Upper lobe of left lung (tissue), 6 donors: ENCODE results near the gene BANF2. TPM values are rescaled to one million over a fixed set of nuclear protein-coding genes. Genes with fewer than 3 reads are reported as not detected.

Experiments
- ATAC-seq, 2 donors: fragments of 200-7000 bp; cut with Tn5 transposase; one replicate each; pipeline ENCODE4 v1.9.1; 2022; ENCODE audit warnings: mild to moderate bottlenecking in 2 of 2, moderate library complexity in 2 of 2; ENCODE audit not compliant: low FRiP score in 2 of 2
- DNase-seq, 2 donors: peaks; one replicate each; pipeline ENCODE4 v3.0.0-alpha.2; 2019 to 2020
- H3K27ac ChIP-seq, 4 donors: fragments of 200-600 bp; sonication (generic); one replicate each; pipeline ENCODE4 v1.5.1; 2016 to 2019
- H3K27me3 ChIP-seq, 4 donors: fragments of 200-600 bp; sonication (generic); one replicate each; pipeline ENCODE4 v1.5.1; 2017 to 2019
- H3K36me3 ChIP-seq, 4 donors: fragments of 200-600 bp; sonication (generic); one replicate each; pipeline ENCODE4 v1.5.1; 2016 to 2019
- H3K4me1 ChIP-seq, 4 donors: fragments of 200-600 bp; sonication (generic); one replicate each; pipeline ENCODE4 v1.5.1; 2018 to 2019
- H3K4me3 ChIP-seq, 4 donors: fragments of 200-600 bp; sonication (generic); one replicate each; pipeline ENCODE4 v1.5.1; 2017 to 2019; ENCODE audit warnings: mild to moderate bottlenecking in 2 of 4, moderate library complexity in 1 of 4
- H3K9me3 ChIP-seq, 4 donors: fragments of 200-600 bp; sonication (generic); one replicate each; pipeline ENCODE4 v1.5.1; 2018 to 2019
- EP300 ChIP-seq, 4 donors: sonication (generic); formaldehyde crosslinking; IDR thresholded peaks; one replicate each; pipeline ENCODE4 v1.5.1; 2017; ENCODE audit warnings: antibody characterized with exemption in 4 of 4, control low read depth in 2 of 4
- POLR2A ChIP-seq, 4 donors: fragments of 450-650 bp; IDR thresholded peaks; one replicate each; pipeline ENCODE4 v1.5.1; 2016 to 2017; ENCODE audit warnings: antibody characterized with exemption in 4 of 4, mild to moderate bottlenecking in 2 of 4
- POLR2AphosphoS5 ChIP-seq, 2 donors: sonication (generic); formaldehyde crosslinking; IDR thresholded peaks; one replicate each; pipeline ENCODE4 v1.5.1; 2017; ENCODE audit warnings: antibody characterized with exemption in 2 of 2
- WGBS, 2 donors: methylation state at CpG; one replicate each; pipeline ENCODE4 v1.1.5; 2017 to 2018; 5-methylcytosine and 5-hydroxymethylcytosine counted together
- total RNA-seq, 6 donors: library from RNA; depleted of rRNA in 4 of 6; stranded (reverse); fragments of >200 nt in 4 of 6; gene quantifications; one replicate each; pipeline versions ENCODE4 v1.1.0 to v1.2.1, GENCODE V29; 2016 to 2021
- TF ChIP-seq, protein P1 (sequence below), 6 experiments: fragments of 450-650 bp in 4 of 6; fragments of 200-600 bp in 2 of 6; sonication (generic) in 2 of 6; IDR thresholded peaks; one replicate each; pipeline ENCODE4 v1.5.1; 2016 to 2019; ENCODE audit warnings: antibody characterized with exemption in 6 of 6
- donor health status: DM: no; HTN: no; CAD: no; lungs with moderate emphysema.
- donor health status: DM: no; HTN: yes; CAD: no; lungs with severe emphysema.

Gene BANF2
- total RNA-seq, 6 donors from 2014 or later = not detected

DNA sequence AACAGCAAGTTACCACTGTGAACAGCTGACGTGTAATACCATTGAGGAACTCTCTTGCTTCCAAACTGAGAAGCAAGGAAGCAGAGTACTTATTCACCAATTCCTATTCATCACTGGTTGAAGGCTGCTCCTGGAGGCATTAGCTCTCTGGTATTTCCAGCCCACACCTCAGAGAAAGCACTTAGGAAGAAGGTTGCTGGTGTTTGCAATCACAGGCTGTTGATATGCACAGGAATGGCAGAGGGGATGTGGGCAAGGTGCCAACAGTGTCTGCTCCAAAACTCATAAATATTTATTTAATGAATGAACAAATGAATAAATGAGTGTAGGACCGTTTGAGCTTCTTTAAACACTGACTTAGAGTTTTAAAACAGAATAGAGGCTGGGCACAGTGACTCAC, 10.8 kb upstream of the BANF2 start:
- no peaks in the 10 kb centered on the region for H3K27me3 ChIP-seq
- H3K4me3 ChIP-seq = no peak overlapping the region
- 29 to 34% methylated on average over 2 of the region's 2 CpGs for WGBS, 2 donors
- no peaks in the 10 kb centered on the region for H3K9me3 ChIP-seq
- peaks cover 0 to 4% (median 1%) of the 10 kb centered on the region in 4 donors for H3K4me1 ChIP-seq
- H3K36me3 ChIP-seq = no peaks in the 10 kb centered on the region
- DNase-seq = no peak
- no peak overlapping the region for H3K27ac ChIP-seq
- no peak for ATAC-seq
- TF ChIP-seq POLR2A (IDR thresholded peaks at IDR 0.05) = no peak
- no peak for TF ChIP-seq POLR2AphosphoS5 (IDR thresholded peaks at IDR 0.05)
- TF ChIP-seq, protein P1, sequence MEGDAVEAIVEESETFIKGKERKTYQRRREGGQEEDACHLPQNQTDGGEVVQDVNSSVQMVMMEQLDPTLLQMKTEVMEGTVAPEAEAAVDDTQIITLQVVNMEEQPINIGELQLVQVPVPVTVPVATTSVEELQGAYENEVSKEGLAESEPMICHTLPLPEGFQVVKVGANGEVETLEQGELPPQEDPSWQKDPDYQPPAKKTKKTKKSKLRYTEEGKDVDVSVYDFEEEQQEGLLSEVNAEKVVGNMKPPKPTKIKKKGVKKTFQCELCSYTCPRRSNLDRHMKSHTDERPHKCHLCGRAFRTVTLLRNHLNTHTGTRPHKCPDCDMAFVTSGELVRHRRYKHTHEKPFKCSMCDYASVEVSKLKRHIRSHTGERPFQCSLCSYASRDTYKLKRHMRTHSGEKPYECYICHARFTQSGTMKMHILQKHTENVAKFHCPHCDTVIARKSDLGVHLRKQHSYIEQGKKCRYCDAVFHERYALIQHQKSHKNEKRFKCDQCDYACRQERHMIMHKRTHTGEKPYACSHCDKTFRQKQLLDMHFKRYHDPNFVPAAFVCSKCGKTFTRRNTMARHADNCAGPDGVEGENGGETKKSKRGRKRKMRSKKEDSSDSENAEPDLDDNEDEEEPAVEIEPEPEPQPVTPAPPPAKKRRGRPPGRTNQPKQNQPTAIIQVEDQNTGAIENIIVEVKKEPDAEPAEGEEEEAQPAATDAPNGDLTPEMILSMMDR (IDR thresholded peaks at IDR 0.05) = no peak
- no peak for TF ChIP-seq EP300 (IDR thresholded peaks at IDR 0.05)

DNA sequence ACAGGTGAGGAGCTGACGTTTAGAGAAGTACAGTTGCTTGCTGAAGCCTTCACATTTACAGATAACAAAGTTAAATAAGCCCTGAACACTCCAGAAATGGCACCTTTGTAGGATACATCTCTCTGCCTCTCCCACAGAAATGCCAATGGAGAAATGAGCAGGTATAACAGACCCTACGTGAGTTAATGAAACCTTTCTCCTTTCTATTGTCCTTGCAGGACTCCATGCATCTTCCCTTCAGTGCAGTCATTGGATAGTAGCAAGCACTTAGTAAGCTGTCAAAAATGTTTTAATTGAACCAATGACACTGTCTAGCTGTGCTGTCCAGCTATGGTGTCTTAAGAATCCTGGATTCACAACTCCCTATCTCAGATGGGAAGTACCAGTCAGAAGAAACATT, 9.6 kb upstream of the BANF2 start:
- H3K36me3 ChIP-seq = no peaks in the 10 kb centered on the region
- no peaks in the 10 kb centered on the region for H3K4me1 ChIP-seq
- no peak for TF ChIP-seq EP300 (IDR thresholded peaks at IDR 0.05)
- TF ChIP-seq, protein P1 (IDR thresholded peaks at IDR 0.05) = no peak
- no peak for TF ChIP-seq POLR2A (IDR thresholded peaks at IDR 0.05)
- TF ChIP-seq POLR2AphosphoS5 (IDR thresholded peaks at IDR 0.05) = no peak
- no peaks in the 10 kb centered on the region for H3K9me3 ChIP-seq
- ATAC-seq (no peak), DNase-seq (no peak)
- H3K4me3 ChIP-seq = no peak overlapping the region
- no peak overlapping the region for H3K27ac ChIP-seq
- WGBS, 2 donors = 77 to 81% methylated on average over 2 of the region's 2 CpGs
- H3K27me3 ChIP-seq = no peaks in the 10 kb centered on the region

DNA sequence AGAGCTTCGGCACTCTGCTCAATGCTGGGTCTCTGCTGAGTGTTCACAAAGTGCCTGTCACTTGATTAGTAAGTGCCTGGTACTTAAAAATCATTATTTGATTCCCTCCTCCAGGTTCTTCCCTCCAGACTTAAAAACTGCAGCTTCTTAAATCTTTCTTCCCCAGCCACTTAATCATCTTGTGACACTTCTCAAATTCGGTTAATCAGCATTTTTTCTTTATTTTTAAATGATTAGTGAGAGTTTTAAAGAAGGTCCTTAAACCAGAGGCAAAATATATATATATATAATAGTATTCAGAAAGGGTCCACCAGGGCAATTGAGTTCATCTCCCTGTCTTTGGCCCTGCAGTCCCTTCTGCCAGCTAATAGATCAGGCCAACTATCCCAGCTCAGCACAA, 8.0 kb upstream of the BANF2 start:
- Histone ChIP-seq H3K27ac (no peak overlapping the region), H3K4me1 (no peaks in the 10 kb centered on the region), H3K4me3 (no peak overlapping the region), H3K27me3 (no peaks in the 10 kb centered on the region), H3K9me3 (no peaks in the 10 kb centered on the region), H3K36me3 (no peaks in the 10 kb centered on the region)
- 47 to 57% methylated on average over 2 of the region's 2 CpGs for WGBS, 2 donors
- DNase-seq (no peak), ATAC-seq (no peak)
- TF ChIP-seq EP300 (IDR thresholded peaks at IDR 0.05) = no peak
- no peak for TF ChIP-seq POLR2AphosphoS5 (IDR thresholded peaks at IDR 0.05)
- no peak for TF ChIP-seq POLR2A (IDR thresholded peaks at IDR 0.05)
- TF ChIP-seq, protein P1 (IDR thresholded peaks at IDR 0.05) = no peak

DNA sequence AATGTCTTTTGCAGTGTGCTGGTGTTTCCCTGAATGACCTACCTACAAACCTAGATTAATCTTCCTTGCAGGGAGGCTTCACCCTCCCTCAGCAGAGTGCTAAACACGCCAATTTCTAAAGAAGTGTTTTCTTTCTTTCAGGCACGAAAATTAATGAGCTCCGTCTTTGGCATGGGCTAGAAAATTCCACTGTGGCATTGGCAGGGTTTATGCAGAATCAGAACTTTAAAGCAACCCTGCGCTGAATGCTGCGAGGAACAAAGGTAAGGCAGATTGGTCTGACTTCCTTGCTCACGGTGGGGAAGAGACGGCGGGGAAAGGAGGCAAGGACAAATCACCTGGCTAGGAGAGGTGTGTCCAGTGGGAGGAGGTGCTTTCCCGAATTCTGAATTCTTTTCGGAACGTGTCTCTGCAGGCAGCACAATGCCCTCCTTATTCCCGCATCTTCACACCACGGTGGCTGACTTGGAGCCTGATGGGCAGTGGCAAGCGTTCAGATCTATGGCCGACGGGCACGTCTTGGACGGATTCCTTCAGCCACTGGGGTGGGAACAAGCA, 6.2 kb upstream of the BANF2 start:
- Histone ChIP-seq H3K27me3 (no peaks in the 10 kb centered on the region), H3K9me3 (no peaks in the 10 kb centered on the region), H3K4me1 (no peaks in the 10 kb centered on the region), H3K27ac (no peak overlapping the region), H3K4me3 (no peak overlapping the region), H3K36me3 (no peaks in the 10 kb centered on the region)
- ATAC-seq = no peak
- DNase-seq = no peak
- WGBS, 2 donors = 82 to 86% methylated on average over 15 to 18 of the region's 18 CpGs
- TF ChIP-seq POLR2AphosphoS5 (IDR thresholded peaks at IDR 0.05) (no peak), POLR2A (IDR thresholded peaks at IDR 0.05) (no peak), EP300 (IDR thresholded peaks at IDR 0.05) (no peak)
- TF ChIP-seq, protein P1 (IDR thresholded peaks at IDR 0.05) = no peak

DNA sequence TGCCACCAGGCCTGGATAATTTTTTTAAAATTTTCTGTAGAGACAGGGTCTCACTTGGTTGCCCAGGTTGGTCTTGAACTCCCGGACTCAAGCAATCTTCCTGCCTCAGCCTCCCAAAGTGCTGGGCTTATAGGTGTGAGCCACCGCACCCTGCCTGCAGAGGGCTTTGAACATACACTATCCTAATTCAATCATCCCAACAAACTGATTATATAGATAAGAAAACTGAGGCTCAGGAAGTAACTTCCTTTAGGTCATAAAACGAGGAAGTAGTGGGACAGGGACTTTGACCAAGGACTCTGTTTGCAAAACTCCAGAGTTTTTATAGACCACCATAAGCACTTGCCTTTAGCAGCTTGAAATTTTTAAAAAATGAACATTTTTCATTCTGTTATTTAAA, 5.0 kb upstream of the BANF2 start:
- Histone ChIP-seq H3K4me3 (no peak overlapping the region), H3K36me3 (no peaks in the 10 kb centered on the region), H3K4me1 (no peaks in the 10 kb centered on the region), H3K9me3 (no peaks in the 10 kb centered on the region), H3K27me3 (no peaks in the 10 kb centered on the region), H3K27ac (no peak overlapping the region)
- ATAC-seq (no peak), DNase-seq (no peak)
- no peak for TF ChIP-seq POLR2AphosphoS5 (IDR thresholded peaks at IDR 0.05)
- TF ChIP-seq EP300 (IDR thresholded peaks at IDR 0.05) = no peak
- TF ChIP-seq POLR2A (IDR thresholded peaks at IDR 0.05) = no peak
- TF ChIP-seq, protein P1 (IDR thresholded peaks at IDR 0.05) = no peak
- 75 to 85% methylated on average over 3 of the region's 3 CpGs for WGBS, 2 donors
